HG03095 (cell line): Measurements from ENCODE around the gene POLR3A.

Source experiments
- ATAC-seq: cut with Tn5 transposase; IDR thresholded peaks from one replicate; pipeline ENCODE4 v1.9.1; 2021; ENCODE audit warnings: moderate library complexity; ENCODE audit not compliant: unreplicated experiment

Gene POLR3A

GRCh38 chr10:78047314-78047891, 18.1 kb upstream of the POLR3A start:
- peak; percentile 50 for ATAC-seq

GRCh38 chr10:78046711-78047269, 17.5 kb upstream of the POLR3A start:
- no peak for ATAC-seq

GRCh38 chr10:78045856-78046255, 16.5 kb upstream of the POLR3A start:
- no peak for ATAC-seq

- ATAC-seq = peak; percentile 54
Measured at GRCh38 chr10:78045237-78045636, 15.9 kb upstream of the POLR3A start.

- ATAC-seq = no peak
Measured at GRCh38 chr10:78044699-78045098, 15.4 kb upstream of the POLR3A start.

- no peak for ATAC-seq
Measured at GRCh38 chr10:78044179-78044578, 14.9 kb upstream of the POLR3A start.

- no peak for ATAC-seq
Measured at GRCh38 chr10:78042752-78043104, 13.4 kb upstream of the POLR3A start.

- no peak for ATAC-seq
Measured at GRCh38 chr10:78042058-78042751, 12.9 kb upstream of the POLR3A start.

- no peak for ATAC-seq
Measured at GRCh38 chr10:78041170-78042057, 12.1 kb upstream of the POLR3A start.

- ATAC-seq = no peak
Measured at GRCh38 chr10:78039743-78040142, 10.4 kb upstream of the POLR3A start.

GRCh38 chr10:78038791-78039547, 9.7 kb upstream of the POLR3A start:
- no peak for ATAC-seq

- no peak for ATAC-seq
Measured at GRCh38 chr10:78038105-78038504, 8.8 kb upstream of the POLR3A start.

GRCh38 chr10:78035933-78036583, 6.7 kb upstream of the POLR3A start:
- no peak for ATAC-seq

GRCh38 chr10:78035437-78035836, 6.1 kb upstream of the POLR3A start:
- no peak for ATAC-seq

GRCh38 chr10:78035025-78035424, 5.7 kb upstream of the POLR3A start:
- ATAC-seq = no peak

GRCh38 chr10:78033637-78034470, 4.5 kb upstream of the POLR3A start, which contains the start of gene RPS24:
Gene RPS24, plus strand, starts transcription at chr10:78033863. Its CDS starts 39 bp downstream, at chr10:78033902.
- peak; percentile 80 for ATAC-seq

GRCh38 chr10:78033387-78033636, 4.0 kb upstream of the POLR3A start:
- no peak for ATAC-seq

- peak; percentile 4 for ATAC-seq
Measured at GRCh38 chr10:78028438-78029268, 662 bp downstream of the POLR3A start.
